ENCODE data around the gene GRWD1.

Gene GRWD1

DNA sequence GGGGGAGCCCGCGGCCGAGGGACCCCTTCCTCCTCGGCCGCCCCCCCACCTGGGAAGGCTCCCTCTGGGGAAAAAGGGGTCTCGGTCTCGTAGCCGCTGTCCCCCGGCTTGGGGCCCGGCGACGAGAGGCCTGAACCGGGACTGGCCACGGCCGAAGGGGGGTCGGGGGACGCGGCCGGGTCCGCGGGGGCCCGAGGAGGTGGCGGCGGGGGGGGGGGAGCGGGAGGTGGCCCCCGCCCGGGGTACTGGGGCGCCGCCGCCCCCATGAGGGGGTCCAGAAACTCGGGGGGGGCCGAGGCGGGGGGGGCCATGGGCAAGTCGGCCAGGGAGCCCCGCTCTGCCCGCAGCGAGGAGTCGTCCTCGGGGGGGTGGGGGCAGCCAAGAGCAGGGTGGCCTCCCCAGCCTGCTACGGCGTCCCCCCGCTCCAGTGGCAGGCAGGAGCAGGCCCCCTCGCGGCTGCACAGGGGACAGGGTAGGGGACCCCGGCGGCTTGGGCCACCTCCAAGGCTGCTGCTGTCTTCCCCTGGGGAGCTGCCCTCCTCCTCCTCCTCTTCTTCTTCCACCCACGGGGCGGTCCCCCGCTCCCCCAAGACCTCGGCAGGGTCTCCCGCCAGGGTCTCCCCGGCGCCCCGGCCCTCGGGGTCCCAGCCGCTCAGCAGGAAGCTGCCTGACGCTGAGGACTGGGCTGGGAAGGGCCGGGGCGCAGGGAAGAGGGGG lies 53.0 kb downstream of the GRWD1 start:
- no peak for DNase-seq

GRCh38 chr19:48499316-48500090 lies 53.7 kb downstream of the GRWD1 start:
- DNase-seq: no peak

DNA sequence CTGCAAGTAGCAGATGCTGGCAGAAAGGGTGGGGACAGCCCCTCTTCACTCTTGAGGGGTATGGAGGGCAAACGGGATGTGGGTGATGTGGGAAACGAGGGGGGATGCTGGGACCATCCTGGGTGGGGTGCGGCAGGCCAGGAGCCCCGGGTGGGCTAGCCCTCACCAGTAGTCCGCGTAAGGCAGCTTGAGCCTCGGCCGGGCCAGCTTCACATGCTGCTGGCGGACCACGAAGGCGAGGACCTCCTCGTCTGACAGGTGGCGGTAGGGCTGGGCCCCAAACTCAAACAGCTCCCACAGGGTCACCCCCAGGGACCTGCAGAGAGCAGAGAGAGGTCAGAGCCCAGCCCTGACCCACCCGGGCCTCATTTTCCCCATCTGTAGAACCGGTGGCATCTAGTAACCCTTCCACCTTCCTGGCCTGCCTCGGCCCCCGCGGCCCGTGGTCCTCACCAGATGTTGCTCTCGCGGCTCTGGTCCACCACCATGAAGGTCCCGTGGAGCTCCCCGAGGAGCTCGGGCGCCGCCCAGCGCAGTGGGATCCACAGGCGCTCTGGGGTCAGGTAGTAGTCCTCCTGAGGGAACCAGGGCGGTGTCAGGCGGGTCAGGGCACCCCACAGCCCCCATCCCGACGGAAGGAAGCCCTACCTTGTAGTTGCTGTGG lies 55.2 kb downstream of the GRWD1 start:
- DNase-seq: no peak

- peak; percentile 86 for DNase-seq
These were observed 55.9 kb downstream of the GRWD1 start for GRCh38 chr19:48501494-48502349.

DNA sequence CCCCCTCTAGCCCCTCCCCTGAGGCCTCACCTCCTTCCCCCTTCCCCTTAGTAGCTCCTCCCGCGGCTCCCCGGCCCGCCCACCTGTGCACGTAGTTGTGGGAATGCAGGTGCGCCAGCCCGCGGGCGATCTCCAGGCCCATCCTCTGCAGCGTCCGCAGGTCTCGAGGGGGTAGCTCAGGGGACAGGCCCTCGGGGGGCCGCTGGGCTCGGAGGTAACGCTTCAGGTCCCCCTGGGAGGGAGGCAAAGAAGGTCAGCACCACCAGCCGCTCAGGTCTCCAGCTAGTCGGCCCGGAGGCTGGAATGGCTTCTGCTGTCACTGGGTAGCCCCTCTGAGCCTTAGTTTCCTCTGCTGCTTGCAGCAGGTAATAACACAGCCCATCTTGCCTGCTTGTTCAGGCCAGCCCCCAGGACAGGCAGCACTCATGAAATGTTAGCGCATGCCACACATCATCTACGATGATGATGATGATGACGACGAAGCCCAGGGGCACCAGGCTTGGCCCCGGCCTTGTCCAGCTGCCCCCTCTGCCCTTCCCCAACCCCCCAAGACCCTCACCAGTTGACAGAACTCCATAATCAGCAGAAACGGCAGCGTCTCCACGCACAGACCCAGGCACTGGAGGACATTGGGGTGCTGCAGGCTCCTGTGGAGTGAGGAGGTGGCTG lies 56.7 kb downstream of the GRWD1 start:
- DNase-seq: no peak

- DNase-seq: peak; percentile 81
These were observed 60.5 kb downstream of the GRWD1 start for GRCh38 chr19:48506138-48506733.

All from MV-4-11 (cell line).